GM12801 (cell line): ENCODE data around the gene CCSER1.

Source experiments
- CTCF ChIP-seq: IDR thresholded peaks from one replicate; pipeline ENCODE4 v1.5.1; 2011; ENCODE audit warnings: control low read depth; ENCODE audit not compliant: insufficient read length; ENCODE audit errors: extremely low read depth

Gene CCSER1

GRCh38 chr4:90889171-90889570 lies 762.0 kb downstream of the CCSER1 start:
- no peak for TF ChIP-seq CTCF

GRCh38 chr4:90904021-90904420 lies 776.8 kb downstream of the CCSER1 start:
- TF ChIP-seq CTCF, result no peak

GRCh38 chr4:90906239-90906638 lies 779.0 kb downstream of the CCSER1 start:
- TF ChIP-seq CTCF, result no peak

- TF ChIP-seq CTCF, result no peak
These were observed 795.0 kb downstream of the CCSER1 start for GRCh38 chr4:90922174-90922573.

- no peak for TF ChIP-seq CTCF
These were observed 799.8 kb downstream of the CCSER1 start for GRCh38 chr4:90926957-90927356.

GRCh38 chr4:90943311-90943710 lies 816.1 kb downstream of the CCSER1 start:
- no peak for TF ChIP-seq CTCF

GRCh38 chr4:90946945-90947344 lies 819.8 kb downstream of the CCSER1 start:
- TF ChIP-seq CTCF, result no peak

GRCh38 chr4:90950385-90950841 lies 823.2 kb downstream of the CCSER1 start:
- TF ChIP-seq CTCF, result no peak
